ENCODE measurements around the gene HNRNPF. TPM values are rescaled to one million over a fixed set of nuclear protein-coding genes. Genes with fewer than 3 reads are reported as not detected.
A peak's percentile ranks its signal among the peaks of the same experiment; 100 is the strongest.

Gene HNRNPF
- total and polyA plus RNA-seq, 2 of the 4 experiments (the other 2 are of a cell fraction), result 169 to 207 TPM

- peak overlapping the region; percentile 18 for H4K5ac ChIP-seq (ENCODE audit: low read depth, low read length)
- no peak for ATAC-seq (ENCODE audit: low read depth)
- no peaks in the 10 kb centered on the region for H3K36me3 ChIP-seq (ENCODE audit: control insufficient read depth, insufficient read depth, low read length)
- peak overlapping the region; percentile 72 for H2BK5ac ChIP-seq (ENCODE audit: low read depth, low read length, poor library complexity, severe bottlenecking)
- H4K20me1 ChIP-seq (ENCODE audit: insufficient read depth, low read length), result no peaks in the 10 kb centered on the region
- TF ChIP-seq MAZ (IDR thresholded peaks at IDR 0.05; ENCODE audit: borderline replicate concordance, low read depth, low read length) (no peak), NFE2L2 (IDR thresholded peaks at IDR 0.05; ENCODE audit: low read depth, low read length) (no peak), MXI1 (IDR thresholded peaks at IDR 0.05; ENCODE audit: borderline replicate concordance, low read depth, low read length) (no peak), BHLHE40 (IDR thresholded peaks at IDR 0.05; ENCODE audit: low read depth, low read length) (no peak), USF2 (IDR thresholded peaks at IDR 0.05; ENCODE audit: low read depth, low read length) (no peak), ELK1 (IDR thresholded peaks at IDR 0.05; ENCODE audit: borderline replicate concordance, low read depth, low read length) (no peak)
- H3K4me3 ChIP-seq (ENCODE audit: insufficient read depth, low read depth, low read length), result peak overlapping the region; percentile 46
- H3K79me1 ChIP-seq (ENCODE audit: low read depth in 1 of 2, low read length in 2 of 2), result no peaks in the 10 kb centered on the region
- peak overlapping the region; percentile 9; the same call in 1 of the 2 replicates for H2AK5ac ChIP-seq (ENCODE audit: low read depth, low read length)
- peak overlapping the region; percentile 63 for H3K9ac ChIP-seq (ENCODE audit: low read depth, low read length)
- no peak for DNase-seq
- POLR2A ChIA-PET (ENCODE audit: unreplicated experiment), result no interaction called here
- no peaks in the 10 kb centered on the region for H3K9me1 ChIP-seq (ENCODE audit: insufficient read depth, low read length)
- in situ Hi-C loops (cut with MboI; ENCODE audit: low sequenced_read_pairs), result loop anchor here (25.0 kb wide), 1 partner anchor 1566 kb away; the partner anchor contains the start of gene DEPP1
- no CpG with 5 or more reads among the region's 4 CpGs for WGBS, 2 experiments (ENCODE audit: extremely low coverage in 2 of 2, insufficient read length in 1 of 2)
- H2AFZ ChIP-seq (replicated peaks; ENCODE audit: low read length, poor library complexity), result peak overlapping the region; percentile 89
- no peaks in the 10 kb centered on the region for H3K27me3 ChIP-seq (ENCODE audit: control insufficient read depth, insufficient read depth, low read length)
- BruUV-seq (replicated peaks), result no TSS peak
- dilution Hi-C loops (cut with HindIII; ENCODE audit: low sequenced_read_pairs, unreplicated experiment), result no loop called here
- peak overlapping the region; percentile 18; the same call in 1 of the 2 replicates for H3K56ac ChIP-seq (ENCODE audit: extremely low read depth, insufficient read depth, low read length)
- no peak overlapping the region for H3K18ac ChIP-seq (ENCODE audit: low read depth, low read length)
- H3K9me3 ChIP-seq (ENCODE audit: control insufficient read depth, insufficient read depth, low read length), result no peaks in the 10 kb centered on the region
- intact Hi-C loops (cut with micrococcal nuclease), result loop anchor here (1.0 kb wide), 1 partner anchor 15 kb away; no protein-coding TSS in a partner anchor
- peak overlapping the region; percentile 74 to 98 for H4K8ac ChIP-seq (ENCODE audit: low read depth in 2 of 2, low read length in 2 of 2)
- peak overlapping the region; percentile 54; the same call in 1 of the 3 replicates for H2BK15ac ChIP-seq (ENCODE audit: low read depth, low read length)
- peak overlapping the region; percentile 91 for H3K23ac ChIP-seq (ENCODE audit: low read depth, low read length)
- H2BK120ac ChIP-seq (ENCODE audit: low read depth, low read length), result peak overlapping the region; percentile 28
- H4K91ac ChIP-seq (ENCODE audit: insufficient read depth, low read depth, low read length), result peak overlapping the region; percentile 47
- H2BK20ac ChIP-seq (ENCODE audit: low read depth, low read length), result peak overlapping the region; percentile 23; the same call in 1 of the 2 replicates
- CTCF ChIA-PET, result interaction anchor here (0.6 kb wide), 1 partner anchor 11 kb away, joined by 3 read pairs; no protein-coding TSS in a partner anchor
- H3K4ac ChIP-seq (ENCODE audit: low read depth, low read length), result peak overlapping the region; percentile 78
- H3K27ac ChIP-seq (ENCODE audit: insufficient read depth, low read length), result peak overlapping the region; percentile 82
- peak overlapping the region; percentile 93 for H3K14ac ChIP-seq (replicated peaks; ENCODE audit: low read depth, low read length)
- peak overlapping the region; percentile 77 for H3K4me2 ChIP-seq (ENCODE audit: low read depth, low read length)
- peak overlapping the region; percentile 76 for H2AK9ac ChIP-seq (replicated peaks; ENCODE audit: low read depth, low read length, poor library complexity)
- 0 out of 2 replicates have a peak, but pooled peaks cover 2% of the 10 kb centered on the region for H3K4me1 ChIP-seq (ENCODE audit: control insufficient read depth, insufficient read depth, low read length)
Measured at GRCh38 chr10:43421201-43421507, 12.2 kb upstream of the HNRNPF start.
